Measurements from ENCODE around the gene BRD3OS. TPM values are rescaled to one million over a fixed set of nuclear protein-coding genes. Genes with fewer than 3 reads are reported as not detected.

Gene BRD3OS
- total and polyA plus RNA-seq, 2 of the 4 experiments (the other 2 are of a cell fraction), result 15.8 to 20.7 TPM

GRCh38 chr9:134010310-134011173 lies 14.7 kb upstream of the BRD3OS start:
- H3K4me3 ChIP-seq (ENCODE audit: insufficient read depth, low read depth, low read length), result no peak overlapping the region
- CTCF ChIA-PET, result interaction anchor here (1.5 kb wide), 1 partner anchor 228 kb away, joined by 3 read pairs; no protein-coding TSS in a partner anchor
- dilution Hi-C loops (cut with HindIII; ENCODE audit: low sequenced_read_pairs, unreplicated experiment), result loop anchor here (25.0 kb wide), 1 partner anchor 223 kb away; no protein-coding TSS in a partner anchor

More at GRCh38 chr9:134010310-134011173, 14.7 kb upstream of the BRD3OS start:
- H3K36me3 ChIP-seq (ENCODE audit: control insufficient read depth, insufficient read depth, low read length), result no peaks in the 10 kb centered on the region
- H3K18ac ChIP-seq (ENCODE audit: low read depth, low read length), result no peak overlapping the region
- H3K4me1 ChIP-seq (ENCODE audit: control insufficient read depth, insufficient read depth, low read length), result no peaks in the 10 kb centered on the region; the same call in 1 of the 2 replicates
- H2AFZ ChIP-seq (replicated peaks; ENCODE audit: low read length, poor library complexity), result no peak overlapping the region
- H3K9me3 ChIP-seq (ENCODE audit: control insufficient read depth, insufficient read depth, low read length), result peaks cover 7% of the 10 kb centered on the region
- H3K56ac ChIP-seq (ENCODE audit: extremely low read depth, insufficient read depth, low read length), result no peak overlapping the region
- 78% methylated on average over 14 of the region's 20 CpGs; no CpG with 5 or more reads in 1 of the 2 experiments for WGBS, 2 experiments (ENCODE audit: extremely low coverage in 2 of 2, insufficient read length in 1 of 2)
- in situ Hi-C loops (cut with MboI; ENCODE audit: low sequenced_read_pairs) (no loop called here), intact Hi-C loops (cut with micrococcal nuclease) (no loop called here)
- no peak overlapping the region for H3K4me2 ChIP-seq (ENCODE audit: low read depth, low read length)
- no peak overlapping the region for H3K4ac ChIP-seq (ENCODE audit: low read depth, low read length)
- H2BK5ac ChIP-seq (ENCODE audit: low read depth, low read length, poor library complexity, severe bottlenecking), result no peak overlapping the region
- no peak overlapping the region for H2BK15ac ChIP-seq (ENCODE audit: low read depth, low read length)
- H3K9me1 ChIP-seq (ENCODE audit: insufficient read depth, low read length), result no peaks in the 10 kb centered on the region; the same call in 1 of the 2 replicates
- no peak overlapping the region for H3K27ac ChIP-seq (ENCODE audit: insufficient read depth, low read length)
- H3K14ac ChIP-seq (replicated peaks; ENCODE audit: low read depth, low read length), result no peak overlapping the region
- no peak overlapping the region for H4K5ac ChIP-seq (ENCODE audit: low read depth, low read length)
- no peak overlapping the region for H2AK5ac ChIP-seq (ENCODE audit: low read depth, low read length)
- no peaks in the 10 kb centered on the region for H4K20me1 ChIP-seq (ENCODE audit: insufficient read depth, low read length)
- no peaks in the 10 kb centered on the region for H3K79me1 ChIP-seq (ENCODE audit: low read depth in 1 of 2, low read length in 2 of 2)
- DNase-seq (no peak), ATAC-seq (ENCODE audit: low read depth) (no peak)
- POLR2A ChIA-PET (ENCODE audit: unreplicated experiment), result interaction anchor here (0.6 kb wide), 1 partner anchor 14 kb away, joined by 6 read pairs; no protein-coding TSS in a partner anchor
- no peak overlapping the region for H4K8ac ChIP-seq (ENCODE audit: low read depth in 2 of 2, low read length in 2 of 2)
- no peak overlapping the region for H2BK20ac ChIP-seq (ENCODE audit: low read depth, low read length)
- peaks cover 5% of the 10 kb centered on the region; the same call in 1 of the 2 replicates for H3K27me3 ChIP-seq (ENCODE audit: control insufficient read depth, insufficient read depth, low read length)
- no peak overlapping the region for H3K23ac ChIP-seq (ENCODE audit: low read depth, low read length)
- TF ChIP-seq MXI1 (IDR thresholded peaks at IDR 0.05; ENCODE audit: borderline replicate concordance, low read depth, low read length) (no peak), RCOR1 (IDR thresholded peaks at IDR 0.05; ENCODE audit: insufficient replicate concordance, low read length) (no peak), BHLHE40 (IDR thresholded peaks at IDR 0.05; ENCODE audit: low read depth, low read length) (no peak), NFE2L2 (IDR thresholded peaks at IDR 0.05; ENCODE audit: low read depth, low read length) (no peak), CTCF (conservative IDR thresholded peaks at IDR 0.05; ENCODE audit: low read depth, low read length) (no peak), CEBPB (IDR thresholded peaks at IDR 0.05; ENCODE audit: low read depth, low read length) (no peak), FOS (IDR thresholded peaks at IDR 0.05; ENCODE audit: low read depth, low read length) (no peak), RAD21 (IDR thresholded peaks at IDR 0.05; ENCODE audit: low read length) (no peak), RFX5 (IDR thresholded peaks at IDR 0.05; ENCODE audit: low read depth, low read length) (no peak), MAZ (IDR thresholded peaks at IDR 0.05; ENCODE audit: borderline replicate concordance, low read depth, low read length) (no peak), POLR2A (IDR thresholded peaks at IDR 0.05; ENCODE audit: low read depth, low read length) (no peak), CHD1 (IDR thresholded peaks at IDR 0.05; ENCODE audit: low read depth, low read length) (no peak), USF2 (IDR thresholded peaks at IDR 0.05; ENCODE audit: low read depth, low read length) (no peak)
- no peak overlapping the region for H4K91ac ChIP-seq (ENCODE audit: insufficient read depth, low read depth, low read length)
- H3K9ac ChIP-seq (ENCODE audit: low read depth, low read length), result no peak overlapping the region
- BruUV-seq (replicated peaks), result no TSS peak
- H2BK120ac ChIP-seq (ENCODE audit: low read depth, low read length), result no peak overlapping the region
- H2AK9ac ChIP-seq (replicated peaks; ENCODE audit: low read depth, low read length, poor library complexity), result no peak overlapping the region
